Measurements from ENCODE around the gene CDK8. TPM values are rescaled to one million over a fixed set of nuclear protein-coding genes. Genes with fewer than 3 reads are reported as not detected.

The CDK8 gene
- total and polyA plus RNA-seq, 9 of the 15 experiments (the other 6 are each of a cell fraction or from before 2014, with no cell fraction given), result 11.3 to 33.7 (median 20.3) TPM

GRCh38 chr13:26227166-26227971 is 26.6 kb upstream of the CDK8 start:
- no peaks in the 10 kb centered on the region for H3K27me3 ChIP-seq (ENCODE audit: control insufficient read depth in 2 of 2, insufficient read depth in 2 of 2, low read length in 2 of 2)
- H3K9me3 ChIP-seq (replicated peaks; ENCODE audit: control insufficient read depth, insufficient read depth, low read depth, low read length), result no peaks in the 10 kb centered on the region
- no peaks in the 10 kb centered on the region for H4K20me1 ChIP-seq (replicated peaks; ENCODE audit: control insufficient read depth, insufficient read depth, low read length)
- no peaks in the 10 kb centered on the region for H3K36me3 ChIP-seq (ENCODE audit: control insufficient read depth, insufficient read depth, low read length)
- no peak overlapping the region for H3K9ac ChIP-seq (ENCODE audit: insufficient read depth in 1 of 2, low read depth in 2 of 2, low read length in 2 of 2)
- H3K79me2 ChIP-seq (ENCODE audit: control insufficient read depth, insufficient read depth, low read length), result no peaks in the 10 kb centered on the region
- H3K4me2 ChIP-seq (ENCODE audit: insufficient read depth, low read length), result no peak overlapping the region
- no peaks in the 10 kb centered on the region for H3K9me1 ChIP-seq (ENCODE audit: control insufficient read depth, insufficient read depth, low read length)
- in situ Hi-C loops (cut with MboI) (no loop called here), intact Hi-C loops (cut with micrococcal nuclease) (no loop called here)
- TF ChIP-seq GATAD2B (IDR thresholded peaks at IDR 0.05; ENCODE audit: borderline replicate concordance), result no peak
- TF ChIP-seq SETDB1 (IDR thresholded peaks at IDR 0.05; ENCODE audit: low read length), result no peak
- TF ChIP-seq RFX1 (IDR thresholded peaks at IDR 0.05), result peak; percentile 48
- TF ChIP-seq BCLAF1 (IDR thresholded peaks at IDR 0.05; ENCODE audit: borderline replicate concordance in 1 of 2, control insufficient read depth in 1 of 2, low read depth in 2 of 2, low read length in 1 of 2), result no peak
- no peak overlapping the region for H3K4me3 ChIP-seq
- peaks cover 8 to 15% of the 10 kb centered on the region in 2 experiments; a peak in 4 of 5 replicates for H3K4me1 ChIP-seq (replicated peaks in 1 of 2; ENCODE audit: control insufficient read depth in 2 of 2, insufficient read depth in 2 of 2, low read length in 2 of 2)
- no TSS peak for BruUV-seq (replicated peaks)
- ATAC-seq (peak; percentile 63), DNase-seq (ENCODE audit: extremely low read depth in 1 of 4, low spot score in 3 of 4) (peak in 1 of 4 experiments; percentile 24), FAIRE-seq (no peak)
- POLR2A ChIA-PET, result interaction anchor here (0.5 to 1.3 kb wide), 3 partner anchors 14 to 323 kb away, joined by 3 to 6 read pairs (median 3); no protein-coding TSS in a partner anchor
- H2AFZ ChIP-seq (ENCODE audit: low read depth, low read length), result no peak overlapping the region
- H3K27ac ChIP-seq (ENCODE audit: extremely low read depth, low read depth, low read length), result no peak overlapping the region
- WGBS (ENCODE audit: insufficient coverage, low coverage, missing lambda C conversion rate), result 32% methylated on average over 6 of the region's 6 CpGs
- CTCF ChIA-PET (ENCODE audit: low intra/inter-chr PET ratio), result no interaction called here

All from K562 (cell line).